T-helper 17 cell (primary cell): Measurements from ENCODE around the gene MED8. TPM values are rescaled to one million over a fixed set of nuclear protein-coding genes. Genes with fewer than 3 reads are reported as not detected.
"Not testable (repeated sequence)": the region's sequence is repeated elsewhere in the genome, so short reads cannot be mapped to it uniquely, and the experiment has no call there.

ENCODE experiments used
- ATAC-seq: fragments of 150-1000 bp; cut with Tn5 transposase; 2 replicates; pipeline ENCODE4 v1.10.0; 2021; ENCODE audit warnings: mild to moderate bottlenecking, moderate library complexity
- DNase-seq, 3 donors: peaks; one replicate each; pipeline versions ENCODE4 v3.0.0 to v3.0.0-alpha.2; 2020 to 2021
- H3K9me3 ChIP-seq: one replicate; pipeline ENCODE4 v1.7.0; 2013; ENCODE audit warnings: low read length, mild to moderate bottlenecking; ENCODE audit not compliant: control insufficient read depth, poor library complexity, severe bottlenecking
- H3K27ac Mint-ChIP-seq: one replicate; pipeline ENCODE4 v1.8.0; 2022; ENCODE audit warnings: mild to moderate bottlenecking, moderate library complexity, mixed read lengths
- H3K27me3 Mint-ChIP-seq: one replicate; pipeline ENCODE4 v1.8.0; 2022; ENCODE audit warnings: mixed read lengths
- H3K36me3 Mint-ChIP-seq: one replicate; pipeline ENCODE4 v1.8.0; 2022; ENCODE audit warnings: low read depth, mixed read lengths
- H3K4me1 Mint-ChIP-seq: one replicate; pipeline ENCODE4 v1.8.0; 2022; ENCODE audit warnings: mild to moderate bottlenecking, mixed read lengths
- H3K4me3 Mint-ChIP-seq: one replicate; pipeline ENCODE4 v1.8.0; 2022; ENCODE audit warnings: mild to moderate bottlenecking, moderate library complexity, mixed read lengths
- total RNA-seq, 4 donors: library from RNA in 2 of 4; stranded (reverse) in 2 of 4; gene quantifications; one replicate each; pipeline ENCODE4 v1.2.3 and lab custom pipeline; 2022 to 2026

Gene MED8
- total RNA-seq, 2 donors from 2014 or later, result 13.7 to 16.4 TPM

DNA sequence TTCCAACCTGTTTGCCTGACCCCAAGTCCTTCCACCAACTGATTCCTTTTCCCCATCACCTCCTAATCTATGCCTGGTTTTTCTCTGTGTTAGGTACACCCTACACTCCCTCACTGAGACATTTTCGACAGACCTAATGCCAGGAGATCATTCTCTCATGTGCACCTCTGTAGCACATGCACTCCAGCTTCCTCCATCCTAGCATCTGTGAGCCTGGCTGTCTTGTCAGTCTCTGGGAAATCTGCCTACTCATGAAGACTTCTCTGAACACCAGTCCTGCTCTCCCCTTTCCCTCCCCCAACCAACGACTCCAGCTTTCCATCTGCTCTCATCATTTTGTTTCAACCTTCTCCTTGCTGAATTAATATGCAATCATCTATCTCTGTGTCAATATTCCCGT lies 987 bp downstream of the MED8 start:
- Mint-ChIP-seq H3K27ac (peak overlapping the region; percentile 100), H3K27me3 (no peaks in the 10 kb centered on the region), H3K4me3 (peak overlapping the region; percentile 100), H3K4me1 (peaks cover 41% of the 10 kb centered on the region), H3K36me3 (peaks cover 10% of the 10 kb centered on the region)
- no peak for DNase-seq
- no peak for ATAC-seq
- H3K9me3 ChIP-seq, result no peaks in the 10 kb centered on the region

DNA sequence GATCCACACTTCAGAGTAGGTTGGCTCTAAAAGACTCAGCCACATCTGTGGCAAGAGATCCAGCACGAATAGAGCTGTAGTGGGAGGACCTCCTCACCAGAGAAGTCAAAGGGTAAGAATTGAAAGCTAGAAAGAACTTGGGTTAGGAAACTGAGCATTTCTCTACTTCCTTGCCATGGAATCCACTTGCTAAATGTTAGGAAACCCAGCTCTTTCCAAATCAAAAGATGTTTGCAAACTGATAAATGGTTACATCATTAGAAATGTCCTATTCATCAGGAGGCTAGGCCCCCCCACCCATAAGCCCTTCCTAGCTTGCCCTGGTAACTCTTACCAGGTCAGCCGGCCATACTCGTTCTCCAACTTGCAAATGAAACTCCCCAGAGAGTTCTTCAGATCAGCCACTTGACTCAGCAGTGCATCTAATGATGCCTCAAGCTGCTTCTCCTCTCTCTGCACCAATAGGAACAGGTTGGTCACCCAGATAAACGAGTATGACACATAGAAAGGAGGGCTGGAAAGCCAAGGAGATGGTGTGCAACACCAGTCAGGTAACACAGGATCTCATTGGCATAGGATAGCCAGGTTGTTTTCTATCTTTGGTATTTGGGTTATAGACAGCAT lies 1.5 kb downstream of the MED8 start:
- peak overlapping the region; percentile 100 for H3K4me3 Mint-ChIP-seq
- H3K9me3 ChIP-seq, result no peaks in the 10 kb centered on the region
- ATAC-seq (no peak), DNase-seq (no peak)
- H3K4me1 Mint-ChIP-seq, result peaks cover 36% of the 10 kb centered on the region
- no peaks in the 10 kb centered on the region for H3K27me3 Mint-ChIP-seq
- H3K27ac Mint-ChIP-seq, result peak overlapping the region; percentile 100
- peaks cover 10% of the 10 kb centered on the region for H3K36me3 Mint-ChIP-seq

DNA sequence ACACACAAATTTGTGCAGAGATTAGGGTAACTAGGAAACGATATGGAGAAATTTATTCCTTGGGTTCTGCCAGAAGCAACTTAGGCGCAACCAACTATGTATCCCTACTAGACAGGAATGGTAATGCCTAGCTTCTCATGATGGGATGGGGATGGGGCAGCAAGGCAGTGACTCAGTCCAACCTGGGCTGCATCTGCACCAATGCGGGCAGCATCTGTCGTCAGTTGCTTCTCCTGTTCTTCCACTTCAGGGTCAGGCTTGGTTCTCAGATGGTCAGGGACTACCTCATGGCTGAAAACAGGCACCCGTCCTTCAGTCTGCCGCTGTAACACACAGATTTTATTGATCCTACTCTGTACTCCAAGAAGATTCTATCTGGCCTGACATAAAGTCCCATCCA lies 2.9 kb downstream of the MED8 start:
- DNase-seq (no peak), ATAC-seq (no peak)
- H3K4me1 Mint-ChIP-seq, result peaks cover 32% of the 10 kb centered on the region
- no peaks in the 10 kb centered on the region for H3K27me3 Mint-ChIP-seq
- H3K9me3 ChIP-seq, result no peaks in the 10 kb centered on the region
- H3K4me3 Mint-ChIP-seq, result no peak overlapping the region
- peaks cover 10% of the 10 kb centered on the region for H3K36me3 Mint-ChIP-seq
- H3K27ac Mint-ChIP-seq, result no peak overlapping the region

DNA sequence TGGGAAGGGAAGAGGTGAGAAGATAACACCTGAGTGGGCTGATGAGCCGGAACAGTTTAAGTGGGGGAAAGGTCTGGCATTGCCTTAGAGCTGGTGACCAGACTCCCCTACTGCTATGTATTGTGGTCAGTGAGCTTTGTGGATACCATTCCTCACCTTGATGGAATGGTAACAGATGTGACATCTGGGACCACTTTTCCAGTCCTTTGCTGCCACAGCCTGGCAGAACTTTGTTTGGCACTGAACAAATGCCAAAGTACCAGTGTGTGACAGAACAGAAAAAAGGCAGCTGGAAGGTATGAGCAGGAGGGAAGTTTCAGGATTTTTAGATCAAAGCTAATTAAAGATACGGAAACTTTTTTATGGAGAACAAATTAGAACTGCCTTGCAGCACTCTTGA lies 6.2 kb downstream of the MED8 start:
- H3K27ac Mint-ChIP-seq, result no peak overlapping the region
- peaks cover 19% of the 10 kb centered on the region for H3K36me3 Mint-ChIP-seq
- no peaks in the 10 kb centered on the region for H3K9me3 ChIP-seq
- peaks cover 20% of the 10 kb centered on the region for H3K4me1 Mint-ChIP-seq
- ATAC-seq (no peak), DNase-seq (no peak)
- no peaks in the 10 kb centered on the region for H3K27me3 Mint-ChIP-seq
- no peak overlapping the region for H3K4me3 Mint-ChIP-seq

DNA sequence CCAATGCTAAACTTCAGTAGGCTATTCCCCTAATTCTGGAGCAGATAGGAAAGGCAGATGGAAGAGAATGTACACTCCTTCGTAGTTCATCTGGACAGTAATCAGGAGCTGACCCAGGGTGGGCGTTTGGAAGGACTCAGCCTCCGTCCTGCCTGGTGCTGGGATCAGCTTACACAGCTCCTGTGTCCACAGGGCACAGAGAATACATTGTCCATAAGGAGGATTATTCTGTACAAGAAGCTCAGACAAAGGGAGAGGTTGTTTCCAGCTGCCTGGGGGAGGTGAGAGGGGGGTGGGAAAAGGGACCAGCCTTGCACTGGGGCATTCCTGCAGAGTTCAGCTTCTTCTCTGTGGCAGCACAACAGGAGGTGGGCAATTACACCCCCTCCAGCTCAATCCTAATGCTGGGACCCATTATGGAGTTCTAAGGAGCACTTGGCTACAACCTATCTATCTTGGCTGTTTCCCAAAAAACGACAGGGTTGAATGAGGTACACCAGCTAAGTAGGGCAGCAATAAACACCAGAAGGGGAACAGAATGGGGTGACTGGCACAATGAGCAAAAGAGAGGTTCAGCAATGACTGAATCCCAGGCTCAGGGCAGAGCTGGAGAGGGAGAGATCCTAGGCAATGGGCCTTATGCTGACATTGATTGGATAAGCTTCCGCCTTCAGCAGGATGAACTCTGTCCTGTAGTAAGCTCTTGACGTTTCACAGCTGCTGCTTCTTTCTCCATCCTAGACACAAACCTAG lies 7.4 kb downstream of the MED8 start:
- Mint-ChIP-seq H3K27me3 (no peaks in the 10 kb centered on the region), H3K36me3 (peaks cover 19% of the 10 kb centered on the region), H3K27ac (peak overlapping the region; percentile 41), H3K4me1 (peaks cover 15% of the 10 kb centered on the region), H3K4me3 (no peak overlapping the region)
- no peaks in the 10 kb centered on the region for H3K9me3 ChIP-seq
- DNase-seq, result no peak
- ATAC-seq, result no peak

DNA sequence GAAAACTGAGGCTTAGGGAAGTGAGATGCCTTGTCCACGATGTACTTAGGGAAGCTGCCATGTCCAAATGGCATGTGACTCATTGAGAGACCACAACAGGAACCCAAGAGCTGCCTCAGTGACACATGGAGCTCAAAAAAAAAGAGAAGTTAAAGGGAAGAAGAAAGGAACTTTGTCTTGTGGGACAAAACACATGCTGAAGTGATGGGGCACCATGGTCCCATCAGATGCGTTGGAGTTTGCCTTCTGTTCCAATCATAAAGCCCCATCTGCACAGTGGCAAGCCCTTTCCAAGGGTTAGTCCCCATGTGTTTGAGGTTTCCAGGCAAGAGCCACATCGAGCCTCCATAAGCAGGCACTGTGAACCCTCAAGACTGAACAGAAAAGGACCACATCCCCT lies 8.0 kb downstream of the MED8 start:
- Mint-ChIP-seq H3K27ac (peak overlapping the region; percentile 41), H3K4me1 (peaks cover 16% of the 10 kb centered on the region), H3K4me3 (no peak overlapping the region), H3K36me3 (peaks cover 19% of the 10 kb centered on the region), H3K27me3 (no peaks in the 10 kb centered on the region)
- no peak for ATAC-seq
- H3K9me3 ChIP-seq, result no peaks in the 10 kb centered on the region
- DNase-seq, result no peak

DNA sequence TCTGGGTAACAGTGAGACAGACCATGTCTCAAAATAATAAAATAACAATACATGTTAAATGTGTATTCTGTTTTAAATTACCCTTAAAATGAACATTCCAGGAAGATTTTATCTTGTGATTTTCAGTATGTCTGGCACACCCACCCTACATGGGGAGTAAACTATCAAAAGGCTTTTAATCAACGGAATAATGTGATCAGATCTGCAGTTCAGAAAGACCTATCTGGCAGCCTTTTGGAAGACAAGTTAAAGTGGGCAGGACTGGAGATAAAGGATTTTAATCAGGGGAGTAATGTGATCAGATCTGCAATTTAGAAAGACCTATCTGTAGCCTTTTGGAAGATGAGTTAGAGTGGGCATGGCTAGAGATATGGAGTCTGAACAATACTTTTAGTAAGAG lies 10.1 kb downstream of the MED8 start:
- H3K27ac Mint-ChIP-seq, result no peak overlapping the region
- peaks cover 11% of the 10 kb centered on the region for H3K36me3 Mint-ChIP-seq
- H3K4me1 Mint-ChIP-seq, result peaks cover 16% of the 10 kb centered on the region
- H3K9me3 ChIP-seq, result no peaks in the 10 kb centered on the region
- no peak overlapping the region for H3K4me3 Mint-ChIP-seq
- ATAC-seq, result no peak
- H3K27me3 Mint-ChIP-seq, result no peaks in the 10 kb centered on the region
- DNase-seq, result no peak

DNA sequence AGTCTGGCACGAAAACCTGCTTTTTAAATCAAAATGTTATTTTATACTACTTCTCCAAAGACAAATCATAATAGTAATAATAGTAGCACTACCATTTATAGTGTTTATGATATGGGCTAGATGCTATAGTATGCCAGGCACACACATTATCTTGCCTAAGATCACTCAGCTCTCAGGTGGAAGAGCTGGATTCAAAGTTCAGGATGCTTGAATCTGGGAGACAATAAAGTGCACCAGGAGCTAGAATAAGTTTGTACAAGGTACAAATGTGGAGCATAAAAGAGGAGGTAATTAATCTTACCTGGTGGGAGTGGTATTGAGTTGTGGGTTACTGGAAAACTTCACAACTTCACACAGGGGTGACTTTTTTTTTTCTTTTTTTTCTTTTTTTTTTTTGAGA lies 11.8 kb downstream of the MED8 start:
- Mint-ChIP-seq H3K27me3 (no peaks in the 10 kb centered on the region), H3K36me3 (peaks cover 11% of the 10 kb centered on the region), H3K27ac (no peak overlapping the region), H3K4me3 (no peak overlapping the region), H3K4me1 (peaks cover 16% of the 10 kb centered on the region)
- DNase-seq (no peak), ATAC-seq (no peak)
- no peaks in the 10 kb centered on the region for H3K9me3 ChIP-seq

DNA sequence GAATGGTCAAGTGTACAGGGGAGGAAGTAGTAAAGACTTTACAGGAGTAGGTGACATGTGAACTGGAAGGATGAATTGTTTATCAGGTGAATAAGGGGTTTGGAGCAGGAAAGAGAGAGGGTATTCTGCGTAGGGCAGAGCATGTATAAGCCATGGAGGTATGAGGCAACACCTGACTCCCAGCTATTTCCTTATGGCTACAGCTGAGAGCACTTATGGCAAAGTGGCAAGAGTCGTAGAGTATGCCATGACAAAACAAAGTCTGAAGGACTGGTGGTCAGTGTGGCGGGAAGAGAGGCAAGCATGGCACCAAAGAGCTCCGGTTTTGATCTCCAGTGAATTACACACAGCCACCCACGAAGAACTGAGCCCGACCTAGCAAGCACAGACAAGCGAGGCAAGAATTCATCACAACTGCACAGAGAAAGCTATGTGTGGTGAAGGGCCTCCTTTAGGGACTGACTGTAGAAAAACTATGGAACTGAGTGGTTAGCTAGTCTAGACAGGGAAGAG lies 12.8 kb downstream of the MED8 start:
- no peaks in the 10 kb centered on the region for H3K9me3 ChIP-seq
- no peak for DNase-seq
- no peak for ATAC-seq
- Mint-ChIP-seq H3K27ac (peak overlapping the region; percentile 34), H3K36me3 (peaks cover 11% of the 10 kb centered on the region), H3K4me1 (peaks cover 14% of the 10 kb centered on the region), H3K27me3 (no peaks in the 10 kb centered on the region), H3K4me3 (no peak overlapping the region)

DNA sequence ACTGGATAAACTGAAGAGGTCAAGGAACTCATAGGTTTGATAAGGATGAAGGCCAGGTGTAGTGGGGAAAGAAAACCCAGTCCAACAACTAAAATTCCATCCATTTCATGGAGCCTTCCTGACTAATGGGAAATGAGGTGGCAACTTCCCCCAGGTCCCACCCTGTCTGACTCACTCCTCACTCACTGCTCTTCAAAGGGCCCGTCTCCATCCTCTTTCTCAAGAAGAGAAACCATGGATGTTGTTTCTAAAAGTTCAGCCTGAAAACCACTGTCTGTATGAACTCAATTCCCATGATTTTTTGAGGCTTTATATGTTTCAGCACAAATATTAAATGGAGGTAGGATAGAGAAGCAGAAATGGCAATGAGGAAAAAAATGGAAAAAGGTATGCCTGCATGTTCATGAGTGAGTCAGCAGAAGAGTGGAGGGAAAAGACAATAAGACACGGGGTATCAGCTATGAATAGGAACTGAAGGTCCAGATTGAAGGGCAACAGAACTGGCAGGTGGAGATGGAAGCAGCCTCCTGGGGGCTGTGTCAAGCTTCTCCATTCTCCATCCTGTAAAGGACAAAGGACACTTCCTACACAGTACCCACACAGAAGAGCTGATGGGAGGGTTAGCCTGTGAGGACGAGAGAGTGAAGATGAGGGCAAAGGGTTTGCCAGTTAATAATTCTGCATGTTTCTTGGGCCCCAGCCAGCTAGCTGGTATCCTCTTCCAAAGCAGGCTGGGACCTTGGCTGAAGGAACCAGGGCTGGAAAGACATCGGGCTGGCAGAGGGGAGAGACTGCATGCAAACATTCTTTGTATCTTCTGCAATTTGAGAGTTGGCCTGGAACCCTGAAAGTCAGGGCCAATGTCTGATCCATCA lies 16.3 kb downstream of the MED8 start:
- Mint-ChIP-seq H3K4me3 (no peak overlapping the region), H3K27ac (no peak overlapping the region), H3K27me3 (no peaks in the 10 kb centered on the region), H3K36me3 (peaks cover under 1% of the 10 kb centered on the region), H3K4me1 (peaks cover 19% of the 10 kb centered on the region)
- no peak for ATAC-seq
- no peak for DNase-seq
- no peaks in the 10 kb centered on the region for H3K9me3 ChIP-seq

DNA sequence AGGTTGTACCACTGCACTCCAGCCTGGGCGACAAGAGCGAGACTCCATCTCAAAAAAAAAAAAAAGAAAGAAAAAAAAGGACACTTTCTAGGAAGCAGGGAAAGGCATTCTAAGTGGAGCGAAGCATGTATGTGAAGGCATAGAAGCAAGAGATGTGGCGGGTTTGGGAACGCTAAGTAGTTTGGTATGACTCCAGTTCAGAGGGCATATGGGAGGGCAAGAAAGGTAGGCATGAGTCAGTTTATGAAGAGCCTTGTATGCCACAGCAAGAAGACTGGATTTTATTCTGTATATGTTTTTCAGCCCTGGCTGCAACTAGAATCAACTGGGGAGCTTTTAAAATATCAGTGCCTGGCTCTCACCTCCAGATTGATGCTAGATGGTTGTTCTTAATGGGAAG lies 17.4 kb downstream of the MED8 start:
- Mint-ChIP-seq H3K36me3 (peaks cover 2% of the 10 kb centered on the region), H3K4me1 (peaks cover 22% of the 10 kb centered on the region), H3K27ac (no peak overlapping the region), H3K27me3 (no peaks in the 10 kb centered on the region), H3K4me3 (no peak overlapping the region)
- ATAC-seq, result no peak
- H3K9me3 ChIP-seq, result no peaks in the 10 kb centered on the region
- no peak for DNase-seq

DNA sequence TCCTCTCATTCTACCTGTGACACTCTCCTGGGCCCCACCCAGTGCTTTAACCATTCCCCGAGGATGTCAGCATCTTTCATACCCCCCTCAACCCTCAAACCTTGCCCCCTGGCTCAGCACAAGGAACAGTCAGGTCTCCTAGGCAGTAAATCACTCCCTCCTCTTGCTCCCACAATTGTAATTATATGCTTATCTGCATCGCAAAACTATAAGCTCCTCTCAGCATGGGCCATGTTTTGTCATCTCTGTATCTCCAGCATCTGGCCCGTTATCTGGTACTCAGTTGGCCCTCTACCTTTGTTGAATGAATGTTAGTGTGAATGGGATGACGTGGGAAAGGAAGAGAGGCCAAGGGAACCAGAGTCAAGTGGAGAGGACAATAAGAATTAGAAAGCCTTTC lies 19.0 kb downstream of the MED8 start:
- DNase-seq, result no peak
- H3K36me3 Mint-ChIP-seq, result peaks cover 5% of the 10 kb centered on the region
- peaks cover 28% of the 10 kb centered on the region for H3K4me1 Mint-ChIP-seq
- H3K4me3 Mint-ChIP-seq, result peak overlapping the region; percentile 74
- H3K9me3 ChIP-seq, result no peaks in the 10 kb centered on the region
- ATAC-seq, result no peak
- no peak overlapping the region for H3K27ac Mint-ChIP-seq
- no peaks in the 10 kb centered on the region for H3K27me3 Mint-ChIP-seq

DNA sequence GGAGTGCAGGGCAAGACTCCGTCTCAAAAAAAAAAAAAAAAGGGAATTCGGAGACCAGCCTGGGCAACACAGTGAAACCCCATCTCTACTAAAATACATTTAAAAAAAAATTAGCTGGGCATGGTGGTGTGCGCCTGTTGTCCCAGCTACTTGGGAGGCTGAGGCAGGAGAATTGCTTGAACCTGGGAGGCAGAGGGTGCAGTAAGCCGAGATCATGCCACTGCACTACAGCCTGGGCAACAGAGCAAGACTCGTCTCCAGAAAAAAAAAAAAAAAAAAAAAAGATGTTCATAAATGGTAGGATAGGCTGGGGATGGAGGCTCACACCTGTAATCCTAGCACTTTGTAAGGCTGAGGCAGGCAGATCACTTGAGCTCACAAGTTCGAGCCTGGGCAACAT lies 19.8 kb downstream of the MED8 start:
- H3K36me3 Mint-ChIP-seq, H3K9me3 ChIP-seq, H3K27ac Mint-ChIP-seq, DNase-seq, H3K27me3 Mint-ChIP-seq, ATAC-seq, H3K4me3 Mint-ChIP-seq: not testable (repeated sequence)
- peaks cover 32% of the 10 kb centered on the region for H3K4me1 Mint-ChIP-seq
